Stimulated activated CD8-positive, alpha-beta memory T cell treated with anti-CD3 and anti-CD28 coated beads, Interleukin-15, amount 100 ng/mL, for 1 hour (primary cell): ENCODE results near the gene SAXO1.
"Not testable (repeated sequence)": the region's sequence is repeated elsewhere in the genome, so short reads cannot be mapped to it uniquely, and the experiment has no call there.

ENCODE experiments used
- DNase-seq: peaks from one replicate; pipeline ENCODE4 v3.0.0-alpha.2; 2020; ENCODE audit warnings: low read depth

The SAXO1 gene

DNA sequence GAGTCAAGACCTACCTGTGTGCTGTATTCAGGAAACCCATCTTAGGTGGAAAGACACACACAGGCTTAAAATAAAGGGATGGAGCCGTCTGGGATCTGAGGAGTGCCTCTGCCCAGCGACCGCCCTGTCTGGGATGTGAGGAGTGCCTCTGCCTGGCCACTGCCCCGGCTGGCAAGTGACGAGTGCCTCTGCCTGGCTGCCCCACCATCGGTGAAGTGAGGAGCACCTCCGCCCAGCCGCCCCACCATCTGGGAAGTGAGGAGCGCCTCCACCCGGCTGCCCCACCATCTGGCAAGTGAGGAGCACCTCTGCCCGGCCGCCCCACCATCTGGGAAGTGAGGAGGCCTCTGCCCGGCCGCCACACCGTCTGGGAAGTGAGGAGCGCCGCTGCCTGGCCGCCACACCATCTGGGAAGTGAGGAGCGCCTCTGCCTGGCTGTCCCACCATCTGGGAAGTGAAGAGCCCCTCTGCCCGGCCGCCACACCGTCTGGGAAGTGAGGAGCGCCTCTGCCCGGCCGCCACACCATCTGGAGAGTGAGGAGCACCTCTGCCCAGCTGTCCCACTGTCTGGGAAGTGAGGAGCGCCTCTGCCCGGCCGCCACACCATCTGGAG is 33.7 kb downstream of the SAXO1 start:
- no peak for DNase-seq

DNA sequence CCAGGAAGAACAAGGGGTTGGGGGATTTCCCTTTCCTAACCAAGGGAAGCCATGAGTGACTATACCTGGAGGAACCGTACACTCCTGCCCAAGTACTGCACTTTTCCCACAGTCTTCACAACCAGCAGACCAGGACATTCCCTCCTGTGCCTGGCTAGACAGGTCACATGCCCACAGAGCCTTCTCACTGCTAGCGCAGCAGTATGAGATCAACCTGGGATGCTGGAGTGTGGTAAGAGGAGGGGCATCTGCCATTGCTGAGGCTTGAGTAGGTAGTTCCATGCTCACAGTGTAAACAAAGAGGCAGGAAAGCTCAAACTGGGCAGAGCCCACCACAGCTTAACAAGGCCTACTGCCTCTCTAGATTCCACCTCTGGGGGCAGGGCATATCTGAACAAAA is 35.9 kb downstream of the SAXO1 start:
- DNase-seq: no peak

DNA sequence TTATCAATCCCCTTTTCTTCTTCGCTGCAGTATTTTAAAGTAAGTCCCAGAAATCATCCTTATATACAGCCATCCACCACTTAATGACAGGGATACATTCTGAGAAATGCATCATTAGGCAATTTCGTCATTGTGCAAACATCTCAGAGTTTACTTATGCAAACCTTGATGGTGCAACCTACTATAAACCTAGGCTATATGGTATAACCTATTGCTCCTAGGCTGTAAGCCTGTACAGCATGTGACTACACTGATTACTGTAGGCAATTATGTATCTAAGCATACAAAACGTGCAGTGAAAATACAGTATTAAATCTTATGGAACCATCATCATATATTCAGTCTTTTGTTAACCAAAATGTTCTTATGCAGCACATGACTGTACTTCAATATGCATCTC is 36.8 kb downstream of the SAXO1 start:
- DNase-seq: no peak

DNA sequence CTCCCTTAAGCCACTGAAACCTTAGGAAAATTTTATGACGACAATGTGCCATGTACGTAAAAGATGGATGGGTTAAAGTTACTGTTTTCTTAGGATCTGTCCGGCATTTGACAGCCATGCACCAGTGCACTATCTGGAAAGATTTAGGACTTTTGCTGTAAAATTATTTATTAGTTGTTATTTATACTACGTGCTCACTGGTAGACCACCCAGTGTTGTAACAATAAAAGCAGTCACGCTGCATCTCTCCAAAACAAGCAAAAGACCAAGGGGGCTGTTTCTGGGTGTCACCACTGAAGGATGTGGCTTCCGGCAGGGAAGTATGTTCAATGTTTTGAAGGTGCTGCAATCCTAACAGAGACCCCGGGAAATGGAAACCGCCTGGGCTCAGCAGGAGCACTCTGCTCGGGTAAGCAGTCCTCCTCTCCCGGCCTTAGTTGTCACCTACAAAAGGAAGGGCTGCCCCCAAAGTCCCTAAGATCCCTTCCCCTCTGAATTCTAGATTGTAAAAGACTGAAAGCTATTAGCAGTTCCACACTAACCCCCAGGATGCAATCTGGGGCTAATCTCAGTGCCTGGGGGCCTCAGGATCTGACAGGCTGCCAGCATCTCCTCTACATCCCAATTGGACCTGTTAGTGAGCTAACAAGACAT is 38.6 kb downstream of the SAXO1 start:
- DNase-seq: no peak

DNA sequence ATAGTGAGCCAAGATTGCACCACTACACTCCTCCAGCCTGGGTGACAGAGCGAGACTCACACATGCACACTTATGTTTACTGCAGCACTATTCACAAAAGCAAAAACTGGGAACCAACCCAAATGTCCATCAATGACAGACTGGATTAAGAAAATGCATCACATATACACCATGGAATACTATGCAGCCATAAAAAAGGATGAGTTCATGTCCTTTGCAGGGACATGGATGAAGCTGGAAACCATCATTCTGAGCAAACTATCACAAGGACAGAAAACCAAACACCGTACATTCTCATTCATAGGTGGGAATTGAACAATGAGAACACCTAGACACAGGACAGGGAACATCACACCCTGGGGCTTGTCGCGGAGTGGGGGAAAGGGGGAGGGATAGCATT is 41.8 kb downstream of the SAXO1 start:
- DNase-seq: not testable (repeated sequence)

DNA sequence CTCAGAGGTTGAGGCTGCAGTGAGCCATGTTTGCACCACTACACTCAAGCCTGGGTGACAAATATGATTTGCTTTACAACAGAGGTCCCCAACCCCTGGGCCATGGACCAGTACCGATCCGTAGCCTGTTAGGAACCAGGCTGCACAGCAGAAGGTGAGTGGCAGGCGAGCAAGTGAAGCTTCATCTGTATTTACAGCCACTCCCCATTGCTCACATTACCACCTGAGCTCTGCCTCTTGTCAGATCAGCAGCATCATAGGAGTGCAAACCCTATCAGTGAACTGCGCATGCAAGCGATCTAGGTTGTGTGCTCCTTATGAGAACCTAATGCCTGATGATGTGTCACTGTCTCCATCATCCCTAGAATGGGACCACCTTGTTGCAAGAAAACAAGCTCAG is 42.5 kb downstream of the SAXO1 start:
- no peak for DNase-seq

DNA sequence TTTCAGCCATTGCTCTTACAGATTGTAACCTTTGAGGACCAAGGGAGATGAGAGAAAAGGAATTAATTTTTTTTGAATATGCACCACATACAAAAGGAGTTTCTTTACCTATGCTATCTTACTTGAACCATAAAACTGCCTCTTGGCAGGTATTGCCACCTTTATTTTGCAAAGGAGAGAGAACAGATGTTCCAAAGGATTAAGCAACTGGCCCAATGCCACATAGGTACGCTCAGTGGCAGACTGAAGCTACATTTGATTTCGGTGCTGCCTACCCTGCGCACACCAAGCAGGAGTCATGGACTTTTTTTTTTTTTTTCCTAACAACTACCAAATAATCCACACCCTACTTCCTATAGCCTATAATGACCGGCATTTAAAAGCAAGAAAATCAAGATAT is 43.1 kb downstream of the SAXO1 start:
- DNase-seq: no peak

DNA sequence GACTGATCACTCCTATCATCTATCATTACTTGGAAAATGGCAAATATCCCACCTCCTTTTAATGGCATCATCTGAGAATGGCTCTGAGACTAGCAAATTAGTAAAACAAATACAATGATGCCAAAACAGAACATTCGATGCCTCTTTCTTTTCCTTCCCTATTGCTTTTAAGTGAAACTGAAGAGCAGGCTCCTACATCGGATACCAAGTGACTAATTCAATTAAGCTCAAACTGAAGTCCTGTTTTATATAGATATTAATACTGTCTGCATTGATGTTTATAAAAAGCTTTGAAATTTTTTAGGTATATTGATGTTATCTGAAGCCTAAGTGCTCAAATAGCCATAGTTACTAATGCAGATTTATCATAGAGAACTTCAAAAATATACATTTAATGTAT is 43.9 kb downstream of the SAXO1 start:
- no peak for DNase-seq

DNA sequence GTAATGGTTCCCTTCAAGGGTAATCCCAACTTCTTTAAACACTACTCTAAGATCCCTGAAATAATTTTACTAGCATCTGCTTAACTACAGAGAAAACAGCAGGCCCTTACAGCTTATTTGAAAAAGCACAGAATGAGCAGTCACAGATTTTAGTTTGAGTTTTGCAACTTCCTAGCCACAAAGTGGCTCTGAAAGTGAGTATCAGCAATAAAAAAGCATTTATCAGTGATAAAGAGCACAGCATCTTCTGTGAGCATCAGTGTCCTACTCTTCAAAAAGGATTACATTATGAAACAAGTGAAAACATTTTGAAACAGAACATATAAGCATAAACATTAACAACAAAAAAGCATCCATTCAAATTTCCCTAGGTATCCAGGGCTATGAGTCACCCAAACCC is 45.0 kb downstream of the SAXO1 start:
- DNase-seq: no peak

DNA sequence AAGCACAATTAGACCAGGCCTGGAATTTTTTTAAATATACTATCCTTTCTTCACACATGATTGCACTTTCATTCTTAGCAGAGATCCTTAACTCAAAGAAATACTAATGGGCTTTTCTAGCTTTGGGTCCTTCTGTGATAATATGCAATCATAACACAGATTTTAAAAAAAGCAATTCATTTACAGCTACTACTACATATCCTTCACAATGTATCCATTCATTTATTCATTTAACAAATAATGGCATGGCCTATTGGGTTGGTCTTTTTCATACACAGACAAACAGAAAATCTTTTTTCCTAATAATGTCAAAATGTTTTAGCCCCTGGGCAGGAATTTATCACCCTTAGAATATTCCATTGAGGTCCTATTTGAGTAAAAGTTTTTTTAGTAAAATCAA is 47.0 kb downstream of the SAXO1 start:
- DNase-seq: no peak

DNA sequence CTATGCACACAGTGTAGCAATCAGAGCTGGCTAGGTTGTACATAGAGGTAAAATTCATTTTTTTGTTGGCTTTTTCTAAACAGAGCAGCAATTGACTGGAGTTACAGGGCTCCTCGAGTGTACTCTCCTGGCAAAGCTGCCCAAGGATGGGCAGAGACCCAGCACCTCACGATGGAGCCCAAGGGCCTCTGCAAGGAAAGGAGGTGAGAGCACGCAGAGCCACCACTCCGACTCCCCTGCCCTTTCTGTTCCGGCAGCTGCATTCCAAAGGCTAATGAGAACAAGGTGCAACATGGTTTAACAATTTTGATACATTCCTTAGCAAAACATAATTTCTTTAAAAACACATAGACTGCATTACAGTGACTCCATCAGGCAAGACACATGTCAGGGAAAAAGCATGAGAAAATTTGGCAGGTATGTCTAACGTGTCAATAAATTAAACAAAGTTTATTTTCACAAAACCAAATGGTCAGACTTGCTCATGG is 47.5 kb downstream of the SAXO1 start:
- no peak for DNase-seq

DNA sequence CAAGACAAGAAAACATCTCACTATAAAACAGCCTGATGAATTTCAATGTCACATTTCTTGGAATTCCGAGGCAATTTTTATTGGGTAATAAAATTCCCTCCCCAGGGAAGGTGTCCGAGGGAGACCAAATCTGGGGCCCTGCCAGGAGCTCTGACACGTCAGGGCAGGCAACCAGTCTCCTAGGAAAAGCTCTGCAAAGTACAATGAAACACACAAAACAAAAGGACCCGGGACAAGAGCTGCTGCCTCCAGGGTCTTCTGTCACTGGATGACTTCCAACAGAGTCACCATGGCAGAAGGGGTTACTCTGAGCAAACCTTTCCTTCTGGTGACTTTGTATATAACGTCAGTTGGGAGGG is 50.8 kb downstream of the SAXO1 start:
- no peak for DNase-seq

DNA sequence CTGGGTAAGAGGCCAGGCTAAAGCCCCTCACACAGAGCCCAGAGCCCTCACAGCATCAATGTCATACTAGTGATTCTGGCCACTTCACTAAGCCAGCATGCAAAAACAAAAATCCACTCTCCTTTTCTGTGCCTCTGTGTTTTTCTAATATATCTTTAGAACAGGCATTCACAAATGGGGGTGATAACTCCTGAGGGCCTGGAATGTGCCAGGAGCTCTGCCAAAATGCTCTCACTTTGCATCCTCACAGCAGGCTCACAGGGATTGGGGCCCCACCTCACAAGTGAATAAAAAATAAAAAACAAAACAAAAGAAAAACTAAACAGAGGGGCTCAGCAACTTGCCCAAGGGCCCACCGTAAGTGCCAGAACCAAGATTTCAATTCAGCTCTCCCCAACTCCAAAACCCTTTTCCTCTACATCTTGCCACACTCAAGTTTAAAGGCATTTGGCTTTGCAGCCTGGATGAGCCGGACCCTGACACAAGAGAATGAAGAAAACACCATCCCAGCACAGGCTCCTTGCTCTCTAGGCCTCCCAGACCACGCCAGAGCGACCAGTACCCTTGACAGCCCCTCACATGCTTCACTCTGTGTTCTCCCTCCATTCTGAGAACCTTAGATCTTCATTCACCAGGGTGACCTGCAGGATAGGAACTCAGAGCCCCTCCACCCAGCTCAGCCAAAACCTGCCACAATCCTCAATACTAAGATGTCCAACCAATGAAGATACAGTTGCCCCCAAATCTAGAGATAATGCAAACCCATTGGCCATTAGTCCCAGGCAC is 51.3 kb downstream of the SAXO1 start:
- DNase-seq: no peak

DNA sequence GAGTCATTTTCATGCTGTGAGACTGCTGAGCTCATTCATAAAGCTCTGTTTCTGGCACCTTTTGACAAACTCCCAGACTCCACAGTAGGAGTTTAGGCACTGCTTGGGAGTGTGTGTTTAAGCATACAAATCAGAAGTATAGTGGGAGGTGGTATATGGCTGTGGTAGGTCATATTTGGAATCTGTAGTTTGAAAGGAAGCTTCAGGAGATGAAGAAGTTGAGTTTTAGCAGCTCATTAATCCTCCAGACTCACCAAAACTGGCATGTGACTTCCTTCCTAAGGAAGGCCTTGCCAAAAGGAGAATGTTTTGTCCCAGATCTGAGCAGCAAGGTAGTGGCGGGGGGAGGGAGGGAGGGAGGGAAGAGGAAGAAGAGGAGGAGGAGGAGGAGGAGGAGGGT is 52.8 kb downstream of the SAXO1 start:
- DNase-seq: no peak

DNA sequence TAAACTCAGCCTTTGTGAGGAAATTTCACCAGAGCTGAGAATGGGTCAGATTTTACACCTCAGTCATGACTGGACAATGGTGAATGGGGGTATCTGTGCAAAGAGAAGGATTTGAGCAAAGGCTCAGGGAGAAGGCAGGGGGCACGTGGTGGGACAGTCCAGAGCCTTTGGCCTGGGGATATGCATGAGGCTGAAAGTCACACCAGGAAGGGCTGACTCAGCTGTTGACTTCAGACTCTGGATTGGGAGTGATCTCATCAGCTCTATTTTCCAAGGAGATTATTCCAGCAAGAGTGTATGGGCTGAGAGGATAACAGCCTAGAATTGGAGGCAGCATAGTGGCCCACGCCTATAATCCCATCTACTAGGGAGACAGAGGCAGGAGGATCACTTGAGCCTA is 53.6 kb downstream of the SAXO1 start:
- no peak for DNase-seq

DNA sequence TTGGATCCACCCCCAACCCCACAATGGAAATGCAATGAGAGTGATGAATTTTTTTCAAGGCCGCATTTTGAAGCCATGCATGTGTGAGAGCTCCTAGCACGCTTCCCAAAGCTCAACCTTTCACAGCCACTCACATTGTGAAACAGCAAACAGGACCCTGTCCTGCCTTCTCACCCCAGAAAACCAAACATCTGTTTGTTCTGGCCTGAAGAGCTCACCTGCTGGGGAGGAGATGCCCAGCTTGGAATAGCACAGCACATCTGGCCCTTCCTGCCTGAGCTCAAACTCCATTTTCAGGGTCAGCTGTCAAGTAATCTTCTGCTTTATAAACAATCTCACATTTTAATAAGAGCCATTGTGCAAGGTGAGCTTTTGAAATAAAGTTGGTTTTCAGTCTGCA is 54.8 kb downstream of the SAXO1 start:
- DNase-seq: no peak

DNA sequence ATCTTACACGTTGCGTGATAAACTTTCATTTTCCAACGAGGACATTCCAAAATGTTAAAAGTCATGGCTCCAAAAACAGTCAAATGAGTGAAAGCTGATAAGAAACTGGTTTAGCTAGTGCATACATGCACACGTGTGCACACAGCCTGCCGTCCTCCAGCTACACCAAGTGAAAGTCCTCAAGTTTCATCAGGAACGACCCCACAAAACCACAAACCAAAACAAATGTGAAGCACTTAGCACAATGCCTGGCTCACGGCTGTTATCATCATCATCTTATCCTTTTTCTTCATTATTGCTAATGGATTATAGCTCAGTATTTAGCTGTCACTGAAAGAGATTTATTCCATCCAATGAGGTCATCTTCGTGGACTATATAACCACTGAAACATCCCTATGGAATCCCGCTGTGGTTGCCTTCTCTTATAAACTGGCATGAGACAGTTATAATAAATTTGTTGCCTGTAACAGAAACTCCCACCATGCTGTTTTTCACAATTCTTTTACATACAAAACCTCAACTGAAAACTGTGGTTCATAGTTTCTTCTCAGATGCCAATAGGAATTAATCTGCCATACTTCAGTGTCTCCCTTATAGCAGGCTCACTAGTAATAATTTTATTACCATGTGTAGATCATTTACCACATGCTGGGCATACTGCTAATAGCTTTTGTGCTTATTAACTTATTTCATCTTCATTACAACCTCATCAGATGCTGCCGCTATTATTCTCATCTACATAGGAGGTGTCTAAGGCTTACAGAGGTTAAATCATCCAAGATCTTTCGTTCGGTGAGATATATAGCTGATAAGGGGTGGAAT is 56.1 kb downstream of the SAXO1 start:
- no peak for DNase-seq

DNA sequence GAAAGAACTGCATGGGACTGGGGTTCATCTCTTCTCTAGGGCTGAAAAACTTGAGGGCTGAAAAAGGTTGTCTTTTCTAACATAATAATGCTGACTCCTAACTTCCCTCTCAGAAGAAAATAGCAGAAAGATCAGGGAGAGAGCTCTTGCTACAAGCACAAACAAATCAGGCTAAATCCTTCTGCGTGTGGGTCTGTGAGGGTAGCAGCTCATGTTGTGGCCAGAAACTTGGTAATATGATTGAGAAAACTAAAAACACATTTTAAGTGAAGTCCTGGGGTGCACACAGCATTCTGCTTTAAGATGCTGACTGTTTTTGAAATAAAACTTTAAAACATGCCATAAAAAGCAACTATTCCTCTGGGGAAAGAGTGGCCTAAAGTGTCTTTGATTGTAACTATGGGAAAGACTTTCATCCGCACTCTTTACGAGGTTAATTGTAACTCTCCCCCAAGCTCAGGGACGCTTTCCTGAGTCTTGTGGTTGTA is 56.7 kb downstream of the SAXO1 start:
- DNase-seq: no peak

DNA sequence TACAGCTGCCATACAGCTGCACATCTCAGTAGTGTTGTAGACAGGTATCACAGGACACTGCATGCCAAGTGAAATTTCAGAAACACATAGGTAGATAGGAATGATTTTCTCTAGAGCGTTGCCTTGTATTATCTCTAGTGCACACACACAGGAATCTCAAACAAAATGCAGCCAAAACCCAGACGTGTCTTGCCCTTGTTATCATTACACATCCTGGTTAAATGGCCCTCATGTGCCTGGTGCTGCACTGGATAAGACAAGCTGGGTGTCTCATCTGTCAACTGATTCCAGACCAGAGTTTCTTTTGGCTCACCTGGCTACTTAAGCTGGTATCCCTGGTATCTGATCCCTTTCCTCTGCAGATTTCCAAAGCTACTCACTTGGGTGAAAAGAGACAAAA is 59.7 kb downstream of the SAXO1 start:
- DNase-seq: no peak

DNA sequence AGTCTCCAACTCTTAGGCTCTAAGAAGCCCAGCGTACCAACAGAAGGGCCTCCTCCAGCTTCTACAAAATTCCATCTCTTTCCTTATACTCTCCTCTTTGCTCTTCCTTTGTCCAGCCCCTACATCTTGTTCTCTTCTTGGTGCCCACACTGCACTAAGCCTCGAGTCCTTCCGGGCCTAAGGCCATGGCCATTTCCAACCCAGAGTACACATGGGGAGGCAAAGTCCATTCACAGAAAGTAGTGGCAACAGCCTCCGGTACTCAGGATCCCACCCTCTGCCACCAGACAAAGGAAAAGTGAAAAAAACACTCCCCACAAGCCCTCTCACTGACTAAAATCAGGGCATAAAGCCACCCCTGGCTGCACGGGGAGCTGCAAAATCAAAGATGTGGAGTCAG is 60.3 kb downstream of the SAXO1 start:
- no peak for DNase-seq

DNA sequence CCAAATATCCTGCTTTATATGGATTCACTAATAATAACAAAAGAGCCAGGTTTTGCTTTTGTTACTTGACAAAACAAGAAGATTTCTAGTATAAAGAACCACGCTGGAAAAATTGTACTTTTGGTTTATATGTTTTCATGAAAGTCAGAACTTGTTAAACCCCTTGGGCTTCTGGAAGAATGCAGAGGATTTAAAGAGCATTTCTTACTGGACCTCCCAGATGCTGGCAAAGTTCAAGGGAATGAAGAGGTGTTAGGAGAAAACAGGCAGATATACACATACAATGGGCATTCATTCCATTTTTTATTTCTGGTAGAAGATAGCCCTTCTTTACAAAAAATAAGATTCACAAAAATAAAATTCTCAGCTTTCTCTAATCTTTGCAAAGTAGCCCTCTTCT is 61.1 kb downstream of the SAXO1 start:
- DNase-seq: no peak

DNA sequence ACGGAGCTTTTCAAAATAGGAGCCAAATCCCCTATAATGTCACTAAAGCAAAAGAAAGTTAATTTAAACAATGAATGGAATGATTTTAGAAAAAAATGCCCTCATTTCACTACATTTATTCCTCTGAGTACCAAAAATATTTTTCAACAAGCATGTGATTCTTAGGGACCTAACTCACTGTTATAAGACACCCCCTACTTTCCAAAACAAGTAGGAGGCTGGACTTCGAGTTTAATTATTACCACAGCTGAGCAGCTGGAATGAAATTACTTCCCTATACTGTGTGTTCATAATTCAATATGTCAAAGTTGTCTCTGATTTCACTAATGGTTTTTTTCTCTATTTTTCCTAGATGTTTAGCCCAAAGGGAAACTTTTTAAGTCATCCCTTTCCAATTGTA is 61.6 kb downstream of the SAXO1 start:
- no peak for DNase-seq
